Erythroblast (primary cell): Measurements from ENCODE around the gene WDR70.

ENCODE experiments used
- GATA1 ChIP-seq: IDR thresholded peaks from 2 replicates; pipeline ENCODE4 v1.6.1; 2011; ENCODE audit warnings: low read depth, mild to moderate bottlenecking, control low read depth, low read length, moderate library complexity
- POLR2A ChIP-seq: IDR thresholded peaks from 2 replicates; pipeline ENCODE4 v1.6.1; 2011; ENCODE audit warnings: mild to moderate bottlenecking, low read length

- TF ChIP-seq POLR2A, result no peak
- TF ChIP-seq GATA1, result no peak
These were observed 12.5 kb downstream of the WDR70 start for GRCh38 chr5:37391591-37391990.
